NCI-H2196 (cell line): ENCODE data around the gene ASCL1.

Source experiments
- DNase-seq: peaks from one replicate; lab custom pipeline; 2025; ENCODE audit not compliant: unreplicated experiment; lab: John Stamatoyannopoulos, UW

Gene ASCL1

GRCh38 chr12:102950950-102951619, 6.4 kb upstream of the ASCL1 start:
- DNase-seq, result peak; percentile 75

DNA sequence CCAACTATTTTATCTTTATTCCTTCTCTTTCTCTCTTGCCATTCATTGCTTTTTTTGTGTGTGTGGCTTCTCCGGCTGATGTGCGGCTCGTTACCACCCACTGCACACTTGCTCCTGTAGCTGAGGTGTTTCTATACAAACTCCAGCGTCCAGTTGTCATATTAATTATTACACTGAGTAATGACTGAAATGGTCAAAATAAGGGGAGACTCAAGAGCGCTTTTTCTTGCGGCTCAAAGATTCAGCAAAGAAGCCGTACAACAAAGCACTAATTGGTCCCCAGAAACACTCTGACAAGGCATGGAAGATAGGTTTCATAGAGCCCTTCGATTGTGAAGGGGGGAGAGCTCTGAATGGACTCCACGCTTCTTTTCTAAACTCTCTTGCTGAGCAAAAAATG, 5.6 kb upstream of the ASCL1 start:
- DNase-seq, result peak; percentile 19

- no peak for DNase-seq
Observed at GRCh38 chr12:102953221-102953620, 4.3 kb upstream of the ASCL1 start.

DNA sequence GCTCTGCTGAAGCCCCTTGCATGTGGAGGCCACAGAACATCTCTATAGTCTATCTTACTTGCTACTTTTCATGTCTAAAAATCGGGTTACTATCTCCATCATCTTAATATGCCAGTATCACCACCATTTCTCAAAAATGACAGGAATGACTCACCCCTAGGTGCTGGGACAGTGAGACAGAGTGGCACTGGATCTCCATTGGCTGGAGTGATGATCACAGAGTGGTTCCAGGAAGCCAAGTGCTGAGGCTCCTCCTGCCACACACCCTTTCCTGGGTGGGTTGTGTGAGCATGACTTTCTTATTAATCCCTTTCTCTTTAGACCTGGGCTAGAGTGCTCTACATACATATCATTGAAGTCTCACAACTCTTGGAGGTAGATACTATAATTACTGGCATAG, 3.3 kb upstream of the ASCL1 start:
- peak; percentile 17 for DNase-seq

DNA sequence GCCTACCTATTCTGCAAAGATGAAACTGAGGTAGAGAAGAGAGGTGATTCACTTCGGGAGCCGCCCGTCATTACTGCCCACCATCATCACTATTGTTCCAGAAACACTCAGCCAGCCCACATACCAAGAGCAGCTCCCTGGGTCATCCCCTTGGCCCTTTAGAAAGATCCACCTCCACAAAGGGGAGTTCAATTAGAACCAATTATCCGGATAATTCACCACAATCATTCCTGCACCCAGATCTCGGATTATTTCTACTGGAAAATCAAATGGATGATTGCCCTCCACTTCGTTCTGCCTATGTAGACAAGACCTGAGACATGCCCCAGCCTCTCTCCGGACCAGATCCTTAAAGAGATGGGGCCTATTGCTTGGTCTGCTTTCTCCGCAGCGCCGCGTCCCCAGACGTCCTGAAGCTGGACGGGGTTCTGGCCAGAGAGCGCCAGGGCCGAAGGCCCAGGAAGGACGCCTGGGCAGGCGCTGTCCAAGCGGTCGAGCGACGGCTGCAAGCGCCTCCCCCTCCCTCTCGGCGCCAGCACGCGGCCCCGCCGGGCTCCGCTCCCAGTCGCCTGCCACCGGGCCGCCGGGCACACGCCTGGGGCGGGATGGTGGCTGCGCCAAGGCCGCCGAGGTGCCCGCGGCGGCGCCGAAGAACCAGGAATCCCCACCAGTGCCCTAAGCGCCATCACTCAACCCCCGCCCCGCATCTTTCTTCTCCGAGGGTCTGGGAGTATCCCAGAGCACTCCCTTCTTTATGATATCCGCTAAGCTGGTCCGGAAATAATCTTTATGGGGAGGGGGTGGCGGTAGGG, 1.3 kb upstream of the ASCL1 start:
- peak; percentile 48 for DNase-seq

GRCh38 chr12:102956738-102957327, 641 bp upstream of the ASCL1 start:
- DNase-seq, result no peak

DNA sequence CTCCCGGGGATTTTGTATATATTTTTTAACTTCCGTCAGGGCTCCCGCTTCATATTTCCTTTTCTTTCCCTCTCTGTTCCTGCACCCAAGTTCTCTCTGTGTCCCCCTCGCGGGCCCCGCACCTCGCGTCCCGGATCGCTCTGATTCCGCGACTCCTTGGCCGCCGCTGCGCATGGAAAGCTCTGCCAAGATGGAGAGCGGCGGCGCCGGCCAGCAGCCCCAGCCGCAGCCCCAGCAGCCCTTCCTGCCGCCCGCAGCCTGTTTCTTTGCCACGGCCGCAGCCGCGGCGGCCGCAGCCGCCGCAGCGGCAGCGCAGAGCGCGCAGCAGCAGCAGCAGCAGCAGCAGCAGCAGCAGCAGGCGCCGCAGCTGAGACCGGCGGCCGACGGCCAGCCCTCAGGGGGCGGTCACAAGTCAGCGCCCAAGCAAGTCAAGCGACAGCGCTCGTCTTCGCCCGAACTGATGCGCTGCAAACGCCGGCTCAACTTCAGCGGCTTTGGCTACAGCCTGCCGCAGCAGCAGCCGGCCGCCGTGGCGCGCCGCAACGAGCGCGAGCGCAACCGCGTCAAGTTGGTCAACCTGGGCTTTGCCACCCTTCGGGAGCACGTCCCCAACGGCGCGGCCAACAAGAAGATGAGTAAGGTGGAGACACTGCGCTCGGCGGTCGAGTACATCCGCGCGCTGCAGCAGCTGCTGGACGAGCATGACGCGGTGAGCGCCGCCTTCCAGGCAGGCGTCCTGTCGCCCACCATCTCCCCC, 777 bp downstream of the ASCL1 start:
- DNase-seq, result peak; percentile 56

- no peak for DNase-seq
Observed at GRCh38 chr12:102958830-102959176, 1.3 kb downstream of the ASCL1 start.

GRCh38 chr12:102959391-102959790, 1.9 kb downstream of the ASCL1 start:
- no peak for DNase-seq

DNA sequence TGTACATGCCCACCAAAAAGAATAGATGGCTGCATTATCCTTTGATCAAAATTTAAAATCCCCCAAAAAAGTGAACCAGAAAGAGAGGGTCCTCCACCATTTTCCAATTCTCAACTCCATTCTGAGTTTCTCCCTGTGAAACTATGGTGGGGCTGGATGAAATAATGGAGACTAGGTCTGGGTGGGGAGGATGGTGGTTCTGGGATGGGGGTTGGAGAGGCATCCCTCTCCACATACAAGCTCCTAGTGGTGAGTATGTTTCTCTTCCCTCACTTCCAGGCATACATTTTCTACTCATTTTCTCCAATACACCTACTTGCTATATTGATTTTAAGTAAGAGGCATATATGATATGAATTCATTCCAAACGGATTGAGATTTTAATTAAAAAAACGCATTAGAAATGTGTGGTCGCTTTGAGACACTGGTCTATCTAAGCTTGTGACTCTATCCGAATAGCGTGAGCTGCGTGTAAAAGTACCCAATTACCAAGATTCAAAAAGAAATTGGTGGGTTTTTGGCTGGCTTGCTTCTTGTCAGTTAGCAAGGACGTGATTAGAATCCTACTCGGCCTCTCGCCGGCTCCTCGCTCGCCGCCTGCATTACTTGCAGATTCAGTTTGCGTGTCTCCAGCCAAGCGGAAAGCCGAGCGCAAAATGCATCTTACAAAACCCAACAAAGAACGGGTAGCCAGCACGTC, 3.4 kb downstream of the ASCL1 start:
- peak; percentile 72 for DNase-seq

GRCh38 chr12:102961466-102961855, 4.0 kb downstream of the ASCL1 start:
- DNase-seq, result no peak

DNA sequence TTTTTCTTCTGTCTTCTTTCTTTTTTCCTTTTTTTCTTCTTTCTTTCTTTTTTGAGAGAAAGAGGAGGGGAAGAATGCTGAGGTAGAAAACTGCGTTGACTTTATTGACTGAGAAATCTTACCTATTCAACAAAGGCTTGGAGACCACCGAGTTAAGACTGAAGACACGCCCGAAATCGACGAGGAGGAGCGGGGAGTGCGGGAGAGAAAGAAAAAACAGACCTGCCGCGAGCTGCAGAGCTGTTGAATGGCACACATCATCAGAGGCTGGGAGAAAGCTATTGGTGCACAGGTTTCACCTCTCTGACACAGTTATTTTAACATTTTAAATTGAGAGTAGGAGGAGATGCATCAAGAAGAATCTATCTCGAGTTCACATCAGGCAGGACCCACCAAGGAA, 5.1 kb downstream of the ASCL1 start:
- DNase-seq, result peak; percentile 20

DNA sequence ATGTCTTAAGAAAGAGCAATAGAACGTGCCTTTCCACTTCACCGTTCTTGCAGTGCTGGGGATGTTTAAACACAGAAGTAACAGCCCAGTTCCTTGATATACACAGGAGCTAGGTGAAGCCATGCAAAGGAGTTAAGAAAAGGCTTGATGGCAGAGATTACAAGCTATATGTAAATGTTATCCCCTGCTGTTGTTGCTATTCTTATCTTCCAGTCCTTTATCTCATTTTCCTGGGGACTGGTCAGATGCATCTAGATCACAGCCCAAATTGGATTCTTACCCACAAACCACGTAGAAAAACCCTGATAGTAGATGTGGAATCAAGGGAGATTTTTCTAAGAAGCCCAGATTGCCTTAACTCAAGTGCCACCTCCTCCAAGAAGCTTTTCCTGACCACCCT, 5.5 kb downstream of the ASCL1 start:
- DNase-seq, result no peak

- DNase-seq, result no peak
Observed at GRCh38 chr12:102963796-102964195, 6.3 kb downstream of the ASCL1 start.

- peak; percentile 88 for DNase-seq
Observed at GRCh38 chr12:102964872-102965271, 7.4 kb downstream of the ASCL1 start.

- DNase-seq, result peak; percentile 48
Observed at GRCh38 chr12:102965281-102966155, 8.0 kb downstream of the ASCL1 start.

- DNase-seq, result no peak
Observed at GRCh38 chr12:102966200-102966863, 8.9 kb downstream of the ASCL1 start.

DNA sequence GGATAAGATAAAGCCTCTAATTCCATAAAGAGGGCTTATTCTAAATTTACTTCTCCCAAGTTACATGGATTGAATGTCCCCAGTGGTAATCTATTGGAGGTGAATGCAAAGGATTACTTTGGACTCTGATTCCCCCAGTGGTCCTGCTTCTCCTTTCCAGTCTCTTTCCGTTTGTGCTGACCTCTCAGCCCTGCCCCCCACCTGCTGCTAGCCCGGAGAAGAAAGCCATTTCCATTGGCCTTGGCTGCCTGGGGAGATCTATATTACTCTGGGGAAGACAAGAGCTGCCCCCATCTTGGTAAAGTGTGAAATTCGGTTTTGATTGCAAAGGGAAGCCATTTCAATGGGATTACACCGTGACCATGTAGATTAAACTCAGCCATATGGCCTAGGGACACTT, 13.3 kb downstream of the ASCL1 start:
- no peak for DNase-seq

- no peak for DNase-seq
Observed at GRCh38 chr12:102971227-102971626, 13.8 kb downstream of the ASCL1 start.
